Panc1 (cell line): Measurements from ENCODE around the gene HIPK2. TPM values are rescaled to one million over a fixed set of nuclear protein-coding genes. Genes with fewer than 3 reads are reported as not detected.

ENCODE experiments used
- ATAC-seq: fragments of 200-7000 bp; cut with Tn5 transposase; 2 replicates; pipeline ENCODE4 v1.9.1; 2020; ENCODE audit warnings: mild to moderate bottlenecking, moderate library complexity
- BruUV-seq: library from RNA; stranded (reverse); fragments of 400-500 nt; replicated peaks from 2 replicates; lab custom pipeline; 2021; lab: Mats Ljungman, UMichigan
- CTCF ChIA-PET: fragments of 300-600 bp; sonication (Branson Sonifier 250); formaldehyde crosslinking; loops from one replicate; lab custom pipeline; 2022; ENCODE audit warnings: antibody characterized with exemption; lab: Charles Lee
- POLR2A ChIA-PET: fragments of 300-600 bp; sonication (Branson Sonifier 250); formaldehyde crosslinking; loops from one replicate; lab custom pipeline; 2022; ENCODE audit warnings: antibody characterized with exemption; lab: Charles Lee
- DNase-seq: peaks from one replicate; pipeline ENCODE4 v3.0.0-alpha.2; 2010; ENCODE audit warnings: low read depth, low spot score
- H3K27ac ChIP-seq: 2 replicates; pipeline ENCODE4 v1.5.1; 2011; ENCODE audit warnings: mild to moderate bottlenecking, low read length, inconsistent platforms
- H3K27me3 ChIP-seq: fragments of 200-500 bp; sonication (Bioruptor generic); 2 replicates; pipeline ENCODE4 v1.6.0; 2014; ENCODE audit warnings: low read length, inconsistent platforms; ENCODE audit not compliant: control insufficient read depth, insufficient read depth
- H3K36me3 ChIP-seq: fragments of 200-500 bp; sonication (Bioruptor generic); 2 replicates; pipeline ENCODE4 v1.5.1; 2014; ENCODE audit warnings: inconsistent platforms, mild to moderate bottlenecking, low read length, moderate library complexity; ENCODE audit not compliant: control insufficient read depth, insufficient read depth
- H3K4me1 ChIP-seq: 2 replicates; pipeline ENCODE4 v1.5.1; 2011; ENCODE audit warnings: inconsistent platforms, mild to moderate bottlenecking, low read length, moderate library complexity; ENCODE audit not compliant: control insufficient read depth, insufficient read depth
- H3K4me3 ChIP-seq, 2 experiments: 2 replicates each; pipeline ENCODE4 v1.5.1; 2011 to 2012; ENCODE audit warnings: low read depth in 2 of 2, low read length in 2 of 2, mild to moderate bottlenecking in 2 of 2, inconsistent platforms in 1 of 2, moderate library complexity in 1 of 2
- H3K9me3 ChIP-seq: fragments of 200-500 bp; sonication (Bioruptor generic); 2 replicates; pipeline ENCODE4 v1.5.1; 2014; ENCODE audit warnings: low read depth, mild to moderate bottlenecking, inconsistent platforms, low read length, moderate library complexity; ENCODE audit not compliant: control insufficient read depth, insufficient read depth
- POLR2AphosphoS5 ChIP-seq: IDR thresholded peaks from 2 replicates; pipeline ENCODE4 v1.6.1; 2012; ENCODE audit warnings: mild to moderate bottlenecking, low read depth, low read length, moderate library complexity
- SIN3A ChIP-seq: IDR thresholded peaks from 2 replicates; pipeline ENCODE4 v1.6.1; 2012; ENCODE audit warnings: low read depth, mild to moderate bottlenecking, low read length, moderate library complexity, borderline replicate concordance; ENCODE audit not compliant: insufficient read depth
- TCF7L2 ChIP-seq: IDR thresholded peaks from 2 replicates; pipeline ENCODE4 v1.6.1; 2011; ENCODE audit warnings: mild to moderate bottlenecking, low read depth, low read length, inconsistent platforms
- in situ Hi-C: cut with HindIII; loops from 2 replicates; pipeline ENCODE4 v1.10.0; 2016; ENCODE audit warnings: low sequenced_read_pairs, low pct_unique_long_range_greater_than_20kb
- intact Hi-C: fragments of 100-400 bp; cut with micrococcal nuclease; formaldehyde crosslinking; loops from one replicate; pipeline ENCODE4 v1.10.0; 2022; ENCODE audit not compliant: unreplicated experiment
- total RNA-seq: library from RNA; stranded (reverse); gene quantifications from one replicate; pipeline ENCODE4 v1.2.1, GENCODE V29; 2021; ENCODE audit not compliant: unreplicated experiment
- TF ChIP-seq, protein P1 (sequence below): fragments of 450-650 bp; IDR thresholded peaks from 2 replicates; pipeline ENCODE4 v1.5.1; 2017; ENCODE audit warnings: mild to moderate bottlenecking
- TF ChIP-seq, protein P2 (sequence below), 2 experiments: IDR thresholded peaks; 2 replicates each; pipeline ENCODE4 v1.6.1; 2011 to 2012; ENCODE audit warnings: low read depth in 2 of 2, control low read depth in 1 of 2, low read length in 1 of 2, mild to moderate bottlenecking in 1 of 2, moderate library complexity in 1 of 2; ENCODE audit not compliant: insufficient read depth in 1 of 2

The HIPK2 gene
- total RNA-seq, 1 experiment from 2014 or later: 34.1 TPM

DNA sequence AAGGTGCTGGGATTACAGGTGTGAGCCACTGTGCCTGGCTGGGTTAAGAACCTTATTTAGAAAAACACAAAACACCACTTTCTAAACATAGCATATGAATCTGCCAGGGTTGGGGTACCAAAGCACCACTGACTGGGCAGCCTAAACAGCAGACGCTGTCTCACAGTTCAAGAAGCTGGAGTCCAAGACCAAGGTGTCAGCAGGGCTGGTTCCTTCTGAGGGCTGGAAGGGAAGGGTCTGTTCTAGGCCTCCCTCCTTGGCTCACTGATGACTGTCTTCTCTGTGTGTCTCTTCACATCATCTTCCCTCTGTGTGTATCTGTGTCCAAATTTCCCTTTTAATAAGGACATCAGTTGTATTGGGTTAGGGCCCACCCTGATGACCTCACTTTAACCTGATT is 49.6 kb downstream of the HIPK2 start:
- 0 out of 2 replicates have a peak, but pooled peaks cover 2% of the 10 kb centered on the region for H3K9me3 ChIP-seq
- DNase-seq: no peak
- intact Hi-C loops: no loop called here
- ChIA-PET POLR2A (no interaction called here), CTCF (no interaction called here)
- H3K4me1 ChIP-seq: peaks cover 48% of the 10 kb centered on the region
- H3K4me3 ChIP-seq: no peak overlapping the region
- no peaks in the 10 kb centered on the region for H3K27me3 ChIP-seq
- in situ Hi-C loops: no loop called here
- no peak for TF ChIP-seq POLR2AphosphoS5
- TF ChIP-seq, protein P1, sequence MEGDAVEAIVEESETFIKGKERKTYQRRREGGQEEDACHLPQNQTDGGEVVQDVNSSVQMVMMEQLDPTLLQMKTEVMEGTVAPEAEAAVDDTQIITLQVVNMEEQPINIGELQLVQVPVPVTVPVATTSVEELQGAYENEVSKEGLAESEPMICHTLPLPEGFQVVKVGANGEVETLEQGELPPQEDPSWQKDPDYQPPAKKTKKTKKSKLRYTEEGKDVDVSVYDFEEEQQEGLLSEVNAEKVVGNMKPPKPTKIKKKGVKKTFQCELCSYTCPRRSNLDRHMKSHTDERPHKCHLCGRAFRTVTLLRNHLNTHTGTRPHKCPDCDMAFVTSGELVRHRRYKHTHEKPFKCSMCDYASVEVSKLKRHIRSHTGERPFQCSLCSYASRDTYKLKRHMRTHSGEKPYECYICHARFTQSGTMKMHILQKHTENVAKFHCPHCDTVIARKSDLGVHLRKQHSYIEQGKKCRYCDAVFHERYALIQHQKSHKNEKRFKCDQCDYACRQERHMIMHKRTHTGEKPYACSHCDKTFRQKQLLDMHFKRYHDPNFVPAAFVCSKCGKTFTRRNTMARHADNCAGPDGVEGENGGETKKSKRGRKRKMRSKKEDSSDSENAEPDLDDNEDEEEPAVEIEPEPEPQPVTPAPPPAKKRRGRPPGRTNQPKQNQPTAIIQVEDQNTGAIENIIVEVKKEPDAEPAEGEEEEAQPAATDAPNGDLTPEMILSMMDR: no peak
- no peaks in the 10 kb centered on the region for H3K36me3 ChIP-seq
- peak overlapping the region; percentile 34; the same call in 1 of the 2 replicates for H3K27ac ChIP-seq
- no peak for ATAC-seq
- no TSS peak for BruUV-seq

DNA sequence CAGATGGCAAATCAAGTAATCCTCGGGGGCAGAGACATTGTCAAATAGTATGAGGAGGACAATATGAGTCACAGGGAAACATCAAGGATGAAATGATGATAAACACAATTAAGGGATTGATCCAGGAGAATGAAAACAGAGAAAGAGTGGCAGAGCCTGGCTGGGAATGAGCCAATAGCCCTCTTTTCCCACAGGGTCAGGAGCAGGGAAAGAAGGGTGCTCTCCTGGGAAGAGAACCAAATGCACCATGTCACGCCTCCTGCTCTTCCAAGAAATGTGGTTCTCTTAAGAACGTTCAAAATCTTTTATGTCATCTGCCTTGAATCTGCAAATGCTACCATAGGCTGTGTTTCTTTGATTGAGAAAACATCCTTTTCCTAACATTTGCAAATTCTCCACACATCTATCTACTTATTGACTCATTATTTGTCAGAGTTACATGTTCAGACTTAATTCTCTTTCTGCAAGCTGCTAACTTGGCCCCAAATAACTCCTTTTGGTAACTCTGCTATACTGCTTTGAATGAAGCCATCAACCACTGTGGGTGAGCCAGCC is 50.6 kb downstream of the HIPK2 start:
- intact Hi-C loops: no loop called here
- in situ Hi-C loops: no loop called here
- no TSS peak for BruUV-seq
- H3K36me3 ChIP-seq: no peaks in the 10 kb centered on the region
- no peak overlapping the region for H3K4me3 ChIP-seq
- ChIA-PET POLR2A (no interaction called here), CTCF (interaction anchor here (0.6 kb wide), 2 partner anchors 82 to 126 kb away, joined by 4 to 5 read pairs; no protein-coding TSS in a partner anchor)
- no peak for DNase-seq
- H3K27me3 ChIP-seq: no peaks in the 10 kb centered on the region
- TF ChIP-seq, protein P1: no peak
- TF ChIP-seq TCF7L2 (no peak), POLR2AphosphoS5 (no peak), SIN3A (no peak)
- TF ChIP-seq, protein P2, sequence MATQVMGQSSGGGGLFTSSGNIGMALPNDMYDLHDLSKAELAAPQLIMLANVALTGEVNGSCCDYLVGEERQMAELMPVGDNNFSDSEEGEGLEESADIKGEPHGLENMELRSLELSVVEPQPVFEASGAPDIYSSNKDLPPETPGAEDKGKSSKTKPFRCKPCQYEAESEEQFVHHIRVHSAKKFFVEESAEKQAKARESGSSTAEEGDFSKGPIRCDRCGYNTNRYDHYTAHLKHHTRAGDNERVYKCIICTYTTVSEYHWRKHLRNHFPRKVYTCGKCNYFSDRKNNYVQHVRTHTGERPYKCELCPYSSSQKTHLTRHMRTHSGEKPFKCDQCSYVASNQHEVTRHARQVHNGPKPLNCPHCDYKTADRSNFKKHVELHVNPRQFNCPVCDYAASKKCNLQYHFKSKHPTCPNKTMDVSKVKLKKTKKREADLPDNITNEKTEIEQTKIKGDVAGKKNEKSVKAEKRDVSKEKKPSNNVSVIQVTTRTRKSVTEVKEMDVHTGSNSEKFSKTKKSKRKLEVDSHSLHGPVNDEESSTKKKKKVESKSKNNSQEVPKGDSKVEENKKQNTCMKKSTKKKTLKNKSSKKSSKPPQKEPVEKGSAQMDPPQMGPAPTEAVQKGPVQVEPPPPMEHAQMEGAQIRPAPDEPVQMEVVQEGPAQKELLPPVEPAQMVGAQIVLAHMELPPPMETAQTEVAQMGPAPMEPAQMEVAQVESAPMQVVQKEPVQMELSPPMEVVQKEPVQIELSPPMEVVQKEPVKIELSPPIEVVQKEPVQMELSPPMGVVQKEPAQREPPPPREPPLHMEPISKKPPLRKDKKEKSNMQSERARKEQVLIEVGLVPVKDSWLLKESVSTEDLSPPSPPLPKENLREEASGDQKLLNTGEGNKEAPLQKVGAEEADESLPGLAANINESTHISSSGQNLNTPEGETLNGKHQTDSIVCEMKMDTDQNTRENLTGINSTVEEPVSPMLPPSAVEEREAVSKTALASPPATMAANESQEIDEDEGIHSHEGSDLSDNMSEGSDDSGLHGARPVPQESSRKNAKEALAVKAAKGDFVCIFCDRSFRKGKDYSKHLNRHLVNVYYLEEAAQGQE (IDR thresholded peaks at IDR 0.05; ENCODE audit: insufficient read depth in 1 of 2, low read depth in 2 of 2, low read length in 1 of 2): no peak
- no peaks in the 10 kb centered on the region for H3K9me3 ChIP-seq
- H3K27ac ChIP-seq: peak overlapping the region; percentile 39; the same call in 1 of the 2 replicates
- no peak for ATAC-seq
- H3K4me1 ChIP-seq: peaks cover 51% of the 10 kb centered on the region
